Measurements from ENCODE around the gene P2RY13. TPM values are rescaled to one million over a fixed set of nuclear protein-coding genes. Genes with fewer than 3 reads are reported as not detected.

Gene P2RY13
- total RNA-seq = not detected

DNA sequence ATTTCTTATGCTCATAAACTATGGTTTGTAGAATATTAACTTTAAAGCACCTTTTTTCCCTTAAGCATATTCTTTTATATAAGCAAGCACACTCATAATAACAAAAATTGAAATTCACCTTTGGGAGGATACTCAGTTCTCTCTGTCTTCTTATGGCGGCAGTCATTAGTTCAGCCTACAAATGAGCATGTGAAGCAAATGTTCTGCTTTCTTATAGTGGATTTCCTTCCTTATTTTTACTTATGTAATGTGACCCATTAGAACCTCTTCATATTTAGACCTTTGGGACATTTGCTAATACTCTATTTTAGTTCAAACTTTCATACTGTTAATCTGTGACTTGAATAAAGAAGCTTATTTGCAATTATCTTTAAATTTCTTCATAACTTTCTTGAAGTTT, at the start of gene P2RY13:
Gene P2RY13, minus strand, starts transcription at position 187 of the 400 bp plus-strand sequence. Its CDS starts 21 bp downstream, at position 166.

GRCh38 chr3:151316267-151316991, 12.9 kb downstream of the P2RY13 start, which contains the start of gene GPR87:
Gene GPR87, minus strand, starts transcription at chr3:151316820. Its CDS starts 16,720 bp downstream, at chr3:151300100.

GRCh38 chr3:151278230-151278629, 51.1 kb downstream of the P2RY13 start, which contains the start of gene P2RY14:
Gene P2RY14, minus strand, starts transcription at chr3:151278542. Its CDS starts 64,226 bp downstream, at chr3:151214316.

Other genes starting within 250 kb of the P2RY13 start
- under 1 TPM; 0.18 to 0.26 TPM for gene MED12L, start 243.9 kb downstream of the P2RY13 start, total RNA-seq
- gene GPR171, start 126.3 kb downstream of the P2RY13 start, total RNA-seq = 100 to 1,000 TPM; 242 to 252 TPM
- under 1 TPM; 0.51 to 0.66 TPM for gene P2RY14, start 51.0 kb downstream of the P2RY13 start, total RNA-seq
- not detected for gene GPR87, start 12.7 kb downstream of the P2RY13 start, total RNA-seq
- gene P2RY12, start 55.2 kb upstream of the P2RY13 start, total RNA-seq = not detected
- gene IGSF10, start 131.5 kb upstream of the P2RY13 start, total RNA-seq = not detected

Measured in activated naive CD4-positive, alpha-beta T cell treated with anti-CD3 and anti-CD28 coated beads, Interleukin-2, amount 10 ng/mL, durations not matched to agents 5 hours and 36 hours (primary cell).